Measurements from ENCODE around the gene RPP14. TPM values are rescaled to one million over a fixed set of nuclear protein-coding genes. Genes with fewer than 3 reads are reported as not detected.

The RPP14 gene
- total RNA-seq (10 to 100 TPM; 22.7 to 24.5 TPM), polyA plus RNA-seq (6.3 TPM)

DNA sequence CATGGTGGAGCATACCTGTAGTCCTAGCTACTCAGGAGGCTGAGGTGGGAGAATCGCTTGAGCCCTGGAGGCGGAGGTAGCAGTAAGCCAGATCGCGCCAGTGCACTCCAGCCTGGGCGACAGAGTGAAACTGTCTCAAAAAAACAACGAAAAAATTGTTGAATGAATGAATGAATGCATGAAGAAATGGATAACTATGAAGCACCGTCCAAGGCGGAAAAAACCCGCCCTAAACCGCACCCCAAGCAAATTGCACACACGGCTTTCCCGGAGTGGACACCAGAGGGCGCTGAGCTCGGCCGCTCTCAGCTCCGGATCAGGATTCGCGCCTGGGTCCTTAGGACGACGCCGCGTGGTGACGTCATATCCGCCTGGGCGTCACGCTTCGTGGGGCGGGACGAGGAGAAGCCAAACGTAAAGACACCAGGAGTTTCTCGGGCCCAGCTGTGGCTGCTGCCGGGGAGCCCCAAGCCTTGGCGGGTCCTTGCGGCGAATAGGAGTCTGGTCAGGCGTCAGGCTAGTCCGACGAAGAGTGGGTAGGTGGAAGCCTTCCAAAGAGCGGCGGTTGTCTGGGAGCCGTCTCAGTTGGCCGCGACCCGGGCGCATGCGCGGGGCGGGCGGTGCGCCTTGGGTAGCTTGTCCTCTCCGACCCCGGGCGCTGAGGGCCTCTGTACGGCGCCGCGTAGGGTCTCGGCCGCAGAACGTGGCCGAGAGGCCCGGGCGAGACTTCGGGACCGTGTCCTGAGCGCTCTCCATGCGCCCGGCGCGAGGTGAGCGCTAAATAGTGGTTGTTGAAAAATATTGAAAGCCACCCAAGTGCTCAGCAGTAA, at the start of gene RPP14, which contains the start of gene HTD2:
Gene RPP14 (plus strand): TSS at position 364 of the 830 bp plus-strand sequence. CDS start 4,085 bp downstream, outside the sequence.
Gene HTD2 (plus strand): TSS at position 639 of the 830 bp plus-strand sequence. CDS start 11,094 bp downstream, outside the sequence.
- Mint-ChIP-seq H3K4me3 (peak within 1 kb of the TSS; percentile 90 to 100 (median 99)), H3K27me3 (peaks cover 12 to 19% of the 10 kb centered on the region in 2 donors), H3K36me3 (peaks cover 3 to 28% (median 5%) of the 10 kb centered on the region in 3 donors), H3K27ac (peak within 1 kb of the TSS; percentile 99 to 100 (median 100)), H3K9me3 (peaks cover 0 to 10% (median 3%) of the 10 kb centered on the region in 5 donors), H3K4me1 (peaks cover 35 to 46% (median 39%) of the 10 kb centered on the region in 3 donors)
- Histone ChIP-seq H3K36me3 (ENCODE audit: insufficient read depth, low read length) (peaks cover 2% of the 10 kb centered on the region), H3K27me3 (ENCODE audit: insufficient read depth, low read length, poor library complexity, severe bottlenecking) (peaks cover 3% of the 10 kb centered on the region), H3K9me3 (ENCODE audit: low read length) (no peaks in the 10 kb centered on the region), H3K27ac (ENCODE audit: low read depth, low read length) (peak within 1 kb of the TSS; percentile 97), H3K4me1 (ENCODE audit: insufficient read depth, low read length) (peaks cover 25% of the 10 kb centered on the region), H3K4me3 (ENCODE audit: low read length) (peak within 1 kb of the TSS; percentile 99)
- peak; percentile 97 to 99 (median 98) for DNase-seq
- CTCF ChIA-PET = interaction anchor here (0.7 to 5.2 kb wide), 44 partner anchors 10 to 755 kb away, joined by 3 to 69 read pairs (median 5); partner anchors contain the start of genes ABHD6, FLNB, KCTD6 and PDHB
- POLR2A ChIA-PET = interaction anchor here (0.6 to 1.8 kb wide), 7 partner anchors 27 to 709 kb away, joined by 3 to 12 read pairs (median 4); partner anchors contain the start of genes ARF4, KCTD6 and PDHB

DNA sequence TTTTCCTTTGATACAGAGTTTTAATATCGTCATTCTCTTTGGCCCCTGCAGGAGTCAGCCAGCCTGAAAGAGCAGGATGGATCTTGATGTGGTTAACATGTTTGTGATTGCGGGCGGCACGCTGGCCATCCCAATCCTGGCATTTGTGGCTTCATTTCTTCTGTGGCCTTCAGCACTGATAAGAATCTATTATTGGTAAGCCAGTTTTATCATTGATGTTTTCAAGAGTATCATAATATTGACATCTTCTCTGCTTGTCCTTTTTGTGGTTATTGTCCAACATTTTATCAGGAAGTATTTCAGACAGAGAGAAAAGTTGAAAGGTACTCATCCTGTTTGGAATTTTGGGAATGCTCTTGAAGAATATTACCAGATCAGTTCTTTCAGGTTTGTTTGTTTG, 49.5 kb upstream of the RPP14 start:
- Mint-ChIP-seq H3K4me1 (peaks cover 0 to 9% (median 3%) of the 10 kb centered on the region in 3 donors), H3K9me3 (no peaks in the 10 kb centered on the region), H3K4me3 (no peak overlapping the region), H3K27me3 (no peaks in the 10 kb centered on the region), H3K27ac (no peak overlapping the region), H3K36me3 (peaks cover 6 to 34% (median 13%) of the 10 kb centered on the region in 3 donors)
- ChIA-PET POLR2A (no interaction called here), CTCF (no interaction called here)
- Histone ChIP-seq H3K4me1 (ENCODE audit: insufficient read depth, low read length) (no peaks in the 10 kb centered on the region), H3K36me3 (ENCODE audit: insufficient read depth, low read length) (peaks cover 6% of the 10 kb centered on the region), H3K4me3 (ENCODE audit: low read length) (no peak overlapping the region), H3K27ac (ENCODE audit: low read depth, low read length) (no peak overlapping the region), H3K27me3 (ENCODE audit: insufficient read depth, low read length, poor library complexity, severe bottlenecking) (no peaks in the 10 kb centered on the region), H3K9me3 (ENCODE audit: low read length) (no peaks in the 10 kb centered on the region)
- no peak for DNase-seq

DNA sequence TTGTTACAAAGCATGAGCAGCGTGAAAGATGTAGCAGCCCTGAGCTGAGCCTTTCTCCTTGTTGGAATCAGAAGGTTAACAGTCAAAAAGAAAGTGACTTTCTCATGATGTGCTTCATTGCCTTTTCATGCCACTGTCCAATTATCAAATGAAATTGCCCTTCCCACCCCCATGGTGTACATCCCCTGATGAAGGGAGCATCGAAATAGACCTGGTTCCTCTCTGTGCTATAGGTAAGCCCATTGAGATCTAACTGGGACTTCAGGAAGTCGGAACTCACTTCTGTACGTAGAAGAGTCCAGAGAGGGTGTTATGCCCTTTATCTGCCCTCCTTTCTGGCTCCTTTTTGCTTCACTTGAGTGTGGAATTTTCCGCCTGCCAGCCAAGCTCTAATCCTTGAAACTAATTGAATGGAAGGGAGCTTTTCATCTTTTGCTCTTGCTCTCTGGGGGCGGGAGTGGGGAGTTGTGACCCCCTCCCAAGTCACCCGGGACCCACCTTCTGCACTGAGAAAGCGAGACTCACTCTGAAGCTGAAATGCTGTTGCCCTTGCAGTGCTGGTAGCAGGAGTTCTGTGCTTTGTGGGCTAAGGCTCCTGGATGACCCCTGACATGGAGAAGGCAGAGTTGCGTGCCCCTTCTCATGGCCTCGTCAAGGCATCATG, 47.5 kb upstream of the RPP14 start:
- ChIA-PET CTCF (no interaction called here), POLR2A (no interaction called here)
- Mint-ChIP-seq H3K36me3 (peaks cover 6 to 40% (median 15%) of the 10 kb centered on the region in 3 donors), H3K27ac (peak overlapping the region in 1 of 8 donors; percentile 0), H3K4me3 (peak overlapping the region in 1 of 7 donors; percentile 18), H3K9me3 (no peaks in the 10 kb centered on the region), H3K27me3 (peaks cover 0 to under 1% of the 10 kb centered on the region in 2 donors), H3K4me1 (peaks cover 0 to 3% (median 2%) of the 10 kb centered on the region in 3 donors)
- H3K4me1 ChIP-seq (ENCODE audit: insufficient read depth, low read length) = no peaks in the 10 kb centered on the region
- H3K4me3 ChIP-seq (ENCODE audit: low read length) = no peak overlapping the region
- H3K27me3 ChIP-seq (ENCODE audit: insufficient read depth, low read length, poor library complexity, severe bottlenecking) = no peaks in the 10 kb centered on the region
- no peak for DNase-seq
- no peak overlapping the region for H3K27ac ChIP-seq (ENCODE audit: low read depth, low read length)
- H3K36me3 ChIP-seq (ENCODE audit: insufficient read depth, low read length) = peaks cover 6% of the 10 kb centered on the region
- H3K9me3 ChIP-seq (ENCODE audit: low read length) = no peaks in the 10 kb centered on the region

DNA sequence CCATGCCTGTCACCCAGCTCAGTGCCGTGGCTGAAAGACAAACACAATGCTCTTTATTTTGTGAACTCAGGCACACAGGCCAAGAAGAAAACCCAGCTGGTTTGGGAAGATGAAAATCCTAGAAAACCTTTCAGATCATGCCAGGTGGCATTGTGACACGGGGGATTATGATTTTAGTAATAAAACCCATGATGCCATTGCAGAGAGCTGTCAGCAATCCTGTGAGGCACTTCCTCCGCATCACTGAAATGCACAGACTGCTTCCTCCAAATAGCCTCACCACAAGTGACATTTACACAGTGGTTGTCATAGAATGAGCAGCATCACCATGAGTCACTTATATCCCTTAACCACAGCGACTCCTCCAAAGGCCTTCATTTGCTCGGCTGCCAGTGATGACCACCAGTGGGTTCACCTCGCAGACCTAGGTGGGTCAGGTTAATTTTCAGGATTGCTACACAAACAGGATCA, 45.7 kb upstream of the RPP14 start:
- peaks cover 0 to 2% (median 0%) of the 10 kb centered on the region in 3 donors for H3K4me1 Mint-ChIP-seq
- ChIA-PET POLR2A (no interaction called here), CTCF (no interaction called here)
- Histone ChIP-seq H3K9me3 (ENCODE audit: low read length) (no peaks in the 10 kb centered on the region), H3K4me1 (ENCODE audit: insufficient read depth, low read length) (no peaks in the 10 kb centered on the region), H3K4me3 (ENCODE audit: low read length) (no peak overlapping the region), H3K27ac (ENCODE audit: low read depth, low read length) (no peak overlapping the region), H3K36me3 (ENCODE audit: insufficient read depth, low read length) (peaks cover 6% of the 10 kb centered on the region), H3K27me3 (ENCODE audit: insufficient read depth, low read length, poor library complexity, severe bottlenecking) (no peaks in the 10 kb centered on the region)
- peaks cover 6 to 40% (median 19%) of the 10 kb centered on the region in 3 donors for H3K36me3 Mint-ChIP-seq
- no peak overlapping the region for H3K4me3 Mint-ChIP-seq
- H3K9me3 Mint-ChIP-seq = no peaks in the 10 kb centered on the region
- no peak overlapping the region for H3K27ac Mint-ChIP-seq
- no peak for DNase-seq
- peaks cover 0 to 2% of the 10 kb centered on the region in 2 donors for H3K27me3 Mint-ChIP-seq

DNA sequence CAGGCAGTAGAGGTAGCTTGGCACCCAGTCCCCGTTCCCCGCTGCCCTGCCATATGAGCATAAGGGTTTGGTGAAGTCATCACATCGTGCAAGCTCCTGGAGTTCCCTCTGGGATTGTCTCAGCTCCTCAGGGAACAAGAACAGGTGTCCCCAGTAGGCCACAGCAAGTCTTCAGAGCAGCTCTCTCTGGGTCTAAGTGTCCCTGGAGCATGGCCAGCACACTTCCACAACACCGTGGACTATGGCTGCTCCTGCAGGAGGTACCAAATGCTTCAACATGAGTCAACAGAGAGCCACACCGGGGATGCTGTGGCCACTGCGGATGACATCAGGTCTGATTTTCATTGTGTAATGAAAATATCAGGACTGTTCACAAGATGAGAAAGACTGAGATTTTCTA, 45.3 kb upstream of the RPP14 start:
- CTCF ChIA-PET = no interaction called here
- H3K4me3 ChIP-seq (ENCODE audit: low read length) = no peak overlapping the region
- H3K36me3 ChIP-seq (ENCODE audit: insufficient read depth, low read length) = peaks cover 6% of the 10 kb centered on the region
- H3K27me3 Mint-ChIP-seq = peaks cover 0 to 2% of the 10 kb centered on the region in 2 donors
- DNase-seq = no peak
- H3K4me3 Mint-ChIP-seq = no peak overlapping the region
- H3K9me3 Mint-ChIP-seq = no peaks in the 10 kb centered on the region
- no peaks in the 10 kb centered on the region for H3K9me3 ChIP-seq (ENCODE audit: low read length)
- peak overlapping the region in 1 of 8 donors; percentile 55 for H3K27ac Mint-ChIP-seq
- POLR2A ChIA-PET = no interaction called here
- H3K27ac ChIP-seq (ENCODE audit: low read depth, low read length) = no peak overlapping the region
- no peaks in the 10 kb centered on the region for H3K27me3 ChIP-seq (ENCODE audit: insufficient read depth, low read length, poor library complexity, severe bottlenecking)
- H3K36me3 Mint-ChIP-seq = peaks cover 6 to 41% (median 21%) of the 10 kb centered on the region in 3 donors
- no peaks in the 10 kb centered on the region for H3K4me1 ChIP-seq (ENCODE audit: insufficient read depth, low read length)
- peaks cover 0 to 2% (median 0%) of the 10 kb centered on the region in 3 donors for H3K4me1 Mint-ChIP-seq

DNA sequence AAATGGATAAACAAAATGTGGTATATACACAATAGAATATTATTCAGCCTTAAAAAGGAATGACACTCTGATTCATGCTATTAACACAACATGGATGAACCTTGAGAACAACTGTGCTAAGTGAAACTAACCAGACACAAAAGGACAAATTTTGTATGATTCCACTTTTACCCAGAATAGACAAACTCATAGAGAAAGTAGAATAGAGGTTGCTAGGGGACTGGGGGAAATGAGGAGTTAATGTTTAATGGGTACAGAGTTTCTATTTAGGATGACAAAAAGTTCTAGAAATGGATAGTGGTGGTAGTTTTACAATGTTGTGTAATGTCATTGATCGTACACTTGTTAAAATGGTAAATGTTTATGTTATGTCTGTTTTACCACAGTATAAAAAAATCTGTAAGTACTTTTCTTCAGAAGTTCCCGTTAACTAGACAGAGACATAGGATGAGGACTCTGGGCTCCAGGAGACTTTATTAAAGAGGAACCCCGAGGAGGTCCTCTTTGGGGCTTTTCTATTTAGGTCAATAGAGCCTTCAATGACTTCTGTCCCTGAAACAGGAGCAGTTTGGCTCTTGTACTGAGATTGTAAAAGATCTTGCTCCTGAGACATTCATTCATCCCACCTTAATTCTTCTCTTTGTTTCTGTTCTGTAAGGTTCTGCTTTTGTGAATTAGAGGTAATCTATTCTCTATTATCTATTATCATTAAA, 43.9 kb upstream of the RPP14 start:
- Histone ChIP-seq H3K36me3 (ENCODE audit: insufficient read depth, low read length) (peaks cover 6% of the 10 kb centered on the region), H3K27me3 (ENCODE audit: insufficient read depth, low read length, poor library complexity, severe bottlenecking) (no peaks in the 10 kb centered on the region), H3K4me3 (ENCODE audit: low read length) (no peak overlapping the region), H3K9me3 (ENCODE audit: low read length) (no peaks in the 10 kb centered on the region), H3K27ac (ENCODE audit: low read depth, low read length) (no peak overlapping the region), H3K4me1 (ENCODE audit: insufficient read depth, low read length) (no peaks in the 10 kb centered on the region)
- Mint-ChIP-seq H3K4me3 (no peak overlapping the region), H3K27me3 (peaks cover 0 to 2% of the 10 kb centered on the region in 2 donors), H3K36me3 (peaks cover 6 to 35% (median 21%) of the 10 kb centered on the region in 3 donors), H3K4me1 (no peaks in the 10 kb centered on the region), H3K9me3 (no peaks in the 10 kb centered on the region), H3K27ac (no peak overlapping the region)
- ChIA-PET POLR2A (no interaction called here), CTCF (no interaction called here)
- DNase-seq = no peak

DNA sequence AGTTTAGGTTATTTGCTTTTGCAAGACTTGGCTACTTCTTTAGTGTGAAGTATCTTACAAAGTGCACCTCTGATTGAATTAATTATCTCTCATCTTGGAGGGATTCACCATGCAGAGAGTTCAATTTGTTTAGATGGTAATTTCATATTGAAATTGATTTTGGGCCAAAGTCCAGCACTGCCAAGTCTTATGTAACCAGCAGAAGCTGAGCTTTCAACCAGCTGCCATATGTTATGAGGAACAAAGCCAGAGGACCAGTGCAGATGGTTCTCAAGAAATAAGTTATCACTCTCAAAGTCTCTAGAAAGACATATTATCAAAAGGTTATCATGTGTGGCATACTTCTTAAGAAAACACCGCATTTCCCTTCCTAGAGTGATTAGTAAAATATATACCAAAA, 39.5 kb upstream of the RPP14 start:
- Histone ChIP-seq H3K4me1 (ENCODE audit: insufficient read depth, low read length) (no peaks in the 10 kb centered on the region), H3K27me3 (ENCODE audit: insufficient read depth, low read length, poor library complexity, severe bottlenecking) (no peaks in the 10 kb centered on the region), H3K4me3 (ENCODE audit: low read length) (no peak overlapping the region), H3K27ac (ENCODE audit: low read depth, low read length) (no peak overlapping the region), H3K9me3 (ENCODE audit: low read length) (no peaks in the 10 kb centered on the region), H3K36me3 (ENCODE audit: insufficient read depth, low read length) (no peaks in the 10 kb centered on the region)
- CTCF ChIA-PET = no interaction called here
- no peaks in the 10 kb centered on the region for H3K4me1 Mint-ChIP-seq
- no peaks in the 10 kb centered on the region for H3K9me3 Mint-ChIP-seq
- POLR2A ChIA-PET = no interaction called here
- H3K27ac Mint-ChIP-seq = no peak overlapping the region
- DNase-seq = no peak
- peaks cover 0 to 45% (median 22%) of the 10 kb centered on the region in 3 donors for H3K36me3 Mint-ChIP-seq
- H3K4me3 Mint-ChIP-seq = no peak overlapping the region
- peaks cover 0 to 2% of the 10 kb centered on the region in 2 donors for H3K27me3 Mint-ChIP-seq

Measured in CD8-positive, alpha-beta memory T cell (primary cell).